Hepatic stellate cell (primary cell): ENCODE results near the gene ATRIP.

Source experiments
- DNase-seq: peaks from one replicate; pipeline ENCODE4 v3.0.0; 2011; ENCODE audit warnings: low spot score

ATRIP gene

DNA sequence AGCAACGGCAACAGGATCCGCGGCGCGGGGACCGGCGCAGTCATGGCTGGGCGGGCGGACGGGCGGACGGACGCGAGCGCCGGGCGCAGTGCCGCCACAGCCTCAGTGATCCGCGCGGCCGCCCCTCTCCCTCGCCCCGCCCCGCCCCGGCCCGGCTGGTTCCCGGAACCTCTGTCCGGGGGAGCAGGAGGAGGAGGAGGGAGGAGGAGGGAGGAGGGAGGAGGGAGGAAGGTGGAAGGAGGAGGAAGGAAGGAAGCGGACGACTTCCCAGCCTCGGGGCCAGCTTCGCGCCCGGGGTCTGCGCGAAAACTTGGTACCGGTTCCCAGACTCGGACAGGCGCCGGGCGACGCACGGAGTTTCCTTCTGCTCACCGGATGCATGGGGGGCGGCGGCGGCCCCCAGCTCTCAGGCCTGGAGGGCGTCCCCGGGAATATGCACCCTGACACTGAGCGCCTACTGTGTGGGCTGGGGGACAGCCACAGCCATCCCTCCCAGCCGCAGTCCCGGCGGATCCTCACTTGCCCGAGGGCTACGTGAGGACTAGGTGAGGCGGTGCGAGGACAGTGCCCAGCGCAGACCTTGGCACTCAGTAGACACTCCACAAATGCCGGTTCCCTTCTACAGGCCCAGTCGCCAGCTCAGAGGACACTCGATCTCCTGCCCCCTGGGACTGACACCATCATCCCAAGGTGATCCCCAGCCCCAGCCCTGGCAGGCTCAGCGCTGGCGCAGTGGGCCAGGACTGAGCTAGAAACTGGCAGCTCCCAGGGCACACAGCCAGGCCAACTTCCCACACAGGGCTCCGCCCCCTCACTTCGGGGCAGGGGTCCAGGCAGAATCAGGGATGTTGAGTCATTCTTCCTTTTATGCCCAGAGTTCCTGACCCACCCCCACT is 57.8 kb downstream of the ATRIP start, which contains the start of gene SHISA5:
Gene SHISA5, minus strand, starts transcription at position 124 of the 896 bp plus-strand sequence. Its CDS starts 80 bp downstream, at position 44.
- DNase-seq: peak; percentile 64

GRCh38 chr3:48505146-48505545 is 58.6 kb downstream of the ATRIP start:
- DNase-seq: no peak

DNA sequence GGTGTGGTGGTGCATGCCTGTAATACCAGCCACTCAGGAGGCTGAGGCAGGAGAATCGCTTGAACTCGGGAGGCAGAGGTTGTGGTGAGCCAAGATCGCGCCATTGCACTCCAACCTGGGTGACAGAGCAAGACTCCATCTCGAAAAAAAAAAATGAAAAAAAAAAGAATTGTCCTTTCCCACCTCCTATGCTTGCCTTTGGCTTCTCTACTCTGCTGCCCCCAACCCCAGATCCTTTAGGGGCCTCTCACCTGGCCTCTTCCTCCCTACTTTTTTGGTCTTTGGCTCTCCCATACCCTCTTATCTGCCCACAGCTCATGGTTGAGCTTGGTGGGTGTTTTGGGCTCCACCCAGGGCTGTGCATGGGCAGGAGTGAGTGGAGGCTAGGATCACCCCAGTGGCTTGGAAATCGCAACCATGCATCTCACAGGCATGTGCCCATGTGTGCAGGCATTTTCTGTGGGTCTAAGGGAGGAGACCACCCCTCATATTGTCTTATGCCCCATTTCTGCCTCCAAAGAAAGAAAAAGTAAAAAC is 59.5 kb downstream of the ATRIP start:
- no peak for DNase-seq

DNA sequence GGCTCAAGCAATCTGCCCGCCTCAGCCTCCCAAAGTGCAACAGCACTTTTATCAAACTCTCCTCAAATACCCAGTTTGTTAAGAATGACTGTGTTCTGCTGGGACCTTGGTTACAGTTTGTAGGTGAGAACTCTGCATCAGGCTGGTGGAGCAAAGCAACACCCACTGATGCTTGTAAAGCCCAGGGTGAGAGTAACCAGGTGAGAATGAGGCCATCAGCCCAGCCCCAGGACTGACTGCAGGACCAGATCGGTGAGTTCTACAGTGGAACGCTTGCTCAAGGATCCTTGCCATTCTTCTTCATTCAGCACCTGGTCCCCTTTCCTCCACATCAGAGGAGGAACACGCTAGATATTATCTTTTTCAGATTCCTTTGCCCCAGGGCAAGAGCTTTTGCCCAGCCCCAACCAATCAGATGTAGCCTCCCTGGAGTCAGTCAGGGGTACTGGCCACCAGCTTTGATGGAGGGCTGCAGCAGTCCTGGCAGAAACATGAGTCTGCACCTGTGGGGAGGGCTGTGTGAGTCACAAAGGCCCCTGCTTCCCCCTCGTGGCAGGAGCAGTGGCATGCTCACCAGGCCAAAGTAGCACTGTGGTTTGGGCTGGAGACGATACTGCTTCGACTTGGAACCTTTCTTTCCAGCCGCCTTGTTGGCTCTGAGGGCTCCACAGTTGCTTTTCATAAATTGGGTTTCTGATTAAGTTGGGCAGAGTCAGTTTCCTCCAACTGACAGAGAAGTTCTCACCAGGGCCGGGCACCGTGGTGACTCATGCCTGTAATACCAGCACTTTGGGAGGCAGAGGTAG is 60.9 kb downstream of the ATRIP start:
- DNase-seq: peak; percentile 66

DNA sequence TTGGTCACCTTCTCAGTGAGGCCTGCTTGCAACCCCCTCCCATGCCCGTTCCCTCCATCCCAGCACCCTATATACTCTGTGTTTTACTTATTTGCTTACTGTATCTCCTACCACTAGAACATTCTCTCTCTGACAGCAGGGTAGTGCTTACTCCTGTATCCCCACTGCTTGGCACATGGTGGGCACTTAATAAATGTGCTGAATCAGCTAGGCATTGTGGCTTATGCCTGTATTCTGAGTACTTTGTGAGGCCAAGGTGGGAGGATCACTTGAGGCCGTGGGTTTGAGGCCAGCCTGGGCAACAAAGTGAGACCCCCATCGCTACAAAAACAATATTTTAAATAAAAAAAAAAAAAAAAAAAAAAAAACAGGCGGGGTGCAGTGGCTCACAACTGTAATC is 65.0 kb downstream of the ATRIP start:
- no peak for DNase-seq

DNA sequence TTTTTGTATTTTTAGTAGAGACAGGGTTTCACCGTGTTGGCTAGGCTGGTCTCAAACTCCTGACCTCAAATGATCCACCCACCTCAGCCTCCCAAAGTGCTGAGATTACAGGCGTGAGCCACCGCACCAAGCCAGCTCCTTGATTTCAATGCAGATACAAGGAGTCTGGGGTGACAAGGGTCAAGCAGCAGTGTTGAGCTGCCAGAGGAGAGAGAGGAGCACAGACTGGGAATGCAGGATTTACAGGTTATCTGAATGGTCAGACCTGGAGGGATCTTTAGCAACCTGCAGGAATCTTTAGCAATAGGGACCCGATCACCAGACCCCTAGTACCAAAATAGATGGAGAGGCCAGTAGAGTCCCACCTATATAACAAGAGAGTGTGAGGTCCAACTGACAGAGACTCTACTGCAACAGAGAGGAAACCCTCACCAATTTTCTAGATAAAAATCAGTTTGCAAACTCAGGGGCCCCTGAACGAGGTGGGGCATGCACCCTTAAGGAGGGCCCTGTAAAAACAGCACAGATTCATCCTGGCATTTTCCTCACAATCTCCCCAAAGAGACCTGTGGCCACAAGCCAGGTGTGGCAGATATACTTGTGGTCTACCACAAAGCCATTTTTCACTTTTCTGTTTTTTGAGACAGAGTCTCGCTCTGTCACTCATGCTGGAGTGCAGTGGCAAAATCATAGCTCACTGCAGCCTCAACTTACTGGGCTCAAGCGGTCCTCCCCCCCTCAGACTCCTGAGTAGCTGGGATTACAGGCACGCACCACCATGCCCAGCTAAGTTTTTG is 68.1 kb downstream of the ATRIP start:
- no peak for DNase-seq
